Peyer's patch (tissue), 4 donors: ENCODE data around the gene KLF5.

Experiments
- POLR2A ChIP-seq, 2 donors: fragments of 450-650 bp; IDR thresholded peaks; one replicate each; pipeline ENCODE4 v1.5.1; 2017; ENCODE audit warnings: antibody characterized with exemption in 2 of 2, mild to moderate bottlenecking in 2 of 2, moderate library complexity in 2 of 2
- TF ChIP-seq, protein P1 (sequence below), 6 experiments: fragments of 450-650 bp in 4 of 6; fragments of 200-600 bp in 2 of 6; sonication (generic) in 1 of 6; IDR thresholded peaks; one replicate each; pipeline ENCODE4 v1.5.1; 2017 to 2019; ENCODE audit warnings: antibody characterized with exemption in 6 of 6, mild to moderate bottlenecking in 3 of 6, moderate library complexity in 1 of 6

DNA sequence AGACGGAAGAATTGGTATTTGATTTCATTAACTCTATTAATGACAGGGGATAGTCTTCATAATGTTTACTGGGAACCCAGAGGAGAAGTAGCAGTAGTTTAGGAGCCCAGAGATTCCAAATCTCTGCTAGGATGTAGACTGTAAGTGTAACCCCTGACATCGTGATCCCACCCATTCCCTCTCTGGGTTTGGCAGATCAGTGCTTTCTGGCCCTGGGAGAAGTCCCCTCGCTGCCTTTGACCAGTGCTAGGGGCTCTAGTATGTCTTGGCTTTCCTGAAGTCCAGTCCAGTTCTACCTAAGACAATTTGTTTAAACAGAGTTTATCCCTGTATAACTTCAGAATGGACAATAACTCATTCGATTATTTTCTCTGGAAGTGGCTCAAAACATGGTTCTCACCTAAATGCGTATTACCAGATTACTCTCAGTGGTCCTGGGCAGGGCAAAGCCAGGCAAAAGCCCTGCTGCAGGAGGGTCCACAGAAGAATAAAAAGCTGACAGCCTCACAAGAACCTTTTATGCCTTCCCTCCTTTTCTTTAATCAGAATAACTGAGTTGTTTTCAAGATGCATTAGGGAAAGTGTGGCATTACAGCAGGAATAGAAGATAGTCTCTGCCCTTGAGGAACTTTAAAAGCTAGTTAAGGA, 11.8 kb downstream of the KLF5 start:
- TF ChIP-seq POLR2A (IDR thresholded peaks at IDR 0.05), result no peak
- TF ChIP-seq, protein P1, sequence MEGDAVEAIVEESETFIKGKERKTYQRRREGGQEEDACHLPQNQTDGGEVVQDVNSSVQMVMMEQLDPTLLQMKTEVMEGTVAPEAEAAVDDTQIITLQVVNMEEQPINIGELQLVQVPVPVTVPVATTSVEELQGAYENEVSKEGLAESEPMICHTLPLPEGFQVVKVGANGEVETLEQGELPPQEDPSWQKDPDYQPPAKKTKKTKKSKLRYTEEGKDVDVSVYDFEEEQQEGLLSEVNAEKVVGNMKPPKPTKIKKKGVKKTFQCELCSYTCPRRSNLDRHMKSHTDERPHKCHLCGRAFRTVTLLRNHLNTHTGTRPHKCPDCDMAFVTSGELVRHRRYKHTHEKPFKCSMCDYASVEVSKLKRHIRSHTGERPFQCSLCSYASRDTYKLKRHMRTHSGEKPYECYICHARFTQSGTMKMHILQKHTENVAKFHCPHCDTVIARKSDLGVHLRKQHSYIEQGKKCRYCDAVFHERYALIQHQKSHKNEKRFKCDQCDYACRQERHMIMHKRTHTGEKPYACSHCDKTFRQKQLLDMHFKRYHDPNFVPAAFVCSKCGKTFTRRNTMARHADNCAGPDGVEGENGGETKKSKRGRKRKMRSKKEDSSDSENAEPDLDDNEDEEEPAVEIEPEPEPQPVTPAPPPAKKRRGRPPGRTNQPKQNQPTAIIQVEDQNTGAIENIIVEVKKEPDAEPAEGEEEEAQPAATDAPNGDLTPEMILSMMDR (IDR thresholded peaks at IDR 0.05), result no peak
